ENCODE data around the gene NUDT5. TPM values are rescaled to one million over a fixed set of nuclear protein-coding genes. Genes with fewer than 3 reads are reported as not detected.
A peak's percentile ranks its signal among the peaks of the same experiment; 100 is the strongest.

NUDT5 gene
- total RNA-seq, result 10 to 100 TPM; 40.6 to 50.8 TPM
- polyA plus RNA-seq, result 10 to 100 TPM; 51.5 to 54.7 TPM
- long read RNA-seq, donor 1, partial matches to known transcripts, result 0 of 19 reads
- long read RNA-seq, donor 1, other reads (novel, unspliced or antisense), result 18 of 19 reads
- long read RNA-seq, donor 2, partial matches to known transcripts, result 32 of 57 reads
- long read RNA-seq, donor 2, other reads (novel, unspliced or antisense), result 25 of 57 reads
- long read RNA-seq, donor 3, partial matches to known transcripts, result 0 of 20 reads
- long read RNA-seq, donor 3, other reads (novel, unspliced or antisense), result 18 of 20 reads
- long read RNA-seq, donor 4, partial matches to known transcripts, result 0 of 11 reads
- long read RNA-seq, donor 4, other reads (novel, unspliced or antisense), result 11 of 11 reads
- long read RNA-seq, donor 5, partial matches to known transcripts, result 0 of 25 reads
- long read RNA-seq, donor 5, other reads (novel, unspliced or antisense), result 24 of 25 reads

- 0% methylated on average over 62 of the region's 62 CpGs for WGBS, 2 donors
- Histone ChIP-seq H3K9me3 (ENCODE audit: control insufficient read depth in 4 of 4, insufficient read depth in 3 of 4, low read length in 3 of 4) (no peaks in the 10 kb centered on the region), H3K36me3 (ENCODE audit: control insufficient read depth in 4 of 4, insufficient read depth in 4 of 4, low read length in 4 of 4) (peaks cover 6 to 9% (median 7%) of the 10 kb centered on the region in 4 donors), H3K9ac (ENCODE audit: insufficient read depth in 1 of 2, low read length in 2 of 2) (peak within 1 kb of the TSS; percentile 82 to 83), H3K27me3 (ENCODE audit: control insufficient read depth in 3 of 3, insufficient read depth in 3 of 3, low read length in 2 of 3) (no peaks in the 10 kb centered on the region), H3K4me1 (ENCODE audit: control insufficient read depth in 5 of 5, insufficient read depth in 5 of 5, low read length in 5 of 5) (peaks cover 3 to 16% (median 7%) of the 10 kb centered on the region in 5 donors), H3K4me3 (peak within 1 kb of the TSS; percentile 79), H3K27ac (ENCODE audit: low read depth in 1 of 2, low read length in 1 of 2) (peak within 1 kb of the TSS; percentile 86 to 92)
- DNase-seq (peak; percentile 86 to 95 (median 93)), ATAC-seq (ENCODE audit: insufficient read depth, low FRiP score) (peak; percentile 93)
- TF ChIP-seq CTCF (IDR thresholded peaks at IDR 0.05; ENCODE audit: control extremely low read depth, extremely low read depth), result no peak
These were observed at the start of gene NUDT5, which contains the start of gene CDC123 for GRCh38 chr10:12195603-12196506. NUDT5 (minus strand) TSS chr10:12195891; CDS start chr10:12186291, 9,600 bp downstream. CDC123 (plus strand) TSS chr10:12196188; CDS start chr10:12196246, 58 bp downstream.

- H3K4me3 ChIP-seq, result no peak overlapping the region
- TF ChIP-seq CTCF (IDR thresholded peaks at IDR 0.05; ENCODE audit: control extremely low read depth, extremely low read depth), result no peak
- no peak for DNase-seq
- 70 to 86% methylated on average over 18 of the region's 18 CpGs for WGBS, 2 donors
- no peak overlapping the region for H3K9ac ChIP-seq (ENCODE audit: insufficient read depth in 1 of 2, low read length in 2 of 2)
- H3K27me3 ChIP-seq (ENCODE audit: control insufficient read depth in 3 of 3, insufficient read depth in 3 of 3, low read length in 2 of 3), result no peaks in the 10 kb centered on the region
- no peak overlapping the region for H3K27ac ChIP-seq (ENCODE audit: low read depth in 1 of 2, low read length in 1 of 2)
- H3K4me1 ChIP-seq (ENCODE audit: control insufficient read depth in 5 of 5, insufficient read depth in 5 of 5, low read length in 5 of 5), result peaks cover 0 to 2% (median 0%) of the 10 kb centered on the region in 5 donors
- ATAC-seq (ENCODE audit: insufficient read depth, low FRiP score), result no peak
- H3K9me3 ChIP-seq (ENCODE audit: control insufficient read depth in 4 of 4, insufficient read depth in 3 of 4, low read length in 3 of 4), result no peaks in the 10 kb centered on the region
- H3K36me3 ChIP-seq (ENCODE audit: control insufficient read depth in 4 of 4, insufficient read depth in 4 of 4, low read length in 4 of 4), result peaks cover 7 to 17% (median 13%) of the 10 kb centered on the region in 4 donors
These were observed 48.4 kb upstream of the NUDT5 start for GRCh38 chr10:12243864-12244620.

DNA sequence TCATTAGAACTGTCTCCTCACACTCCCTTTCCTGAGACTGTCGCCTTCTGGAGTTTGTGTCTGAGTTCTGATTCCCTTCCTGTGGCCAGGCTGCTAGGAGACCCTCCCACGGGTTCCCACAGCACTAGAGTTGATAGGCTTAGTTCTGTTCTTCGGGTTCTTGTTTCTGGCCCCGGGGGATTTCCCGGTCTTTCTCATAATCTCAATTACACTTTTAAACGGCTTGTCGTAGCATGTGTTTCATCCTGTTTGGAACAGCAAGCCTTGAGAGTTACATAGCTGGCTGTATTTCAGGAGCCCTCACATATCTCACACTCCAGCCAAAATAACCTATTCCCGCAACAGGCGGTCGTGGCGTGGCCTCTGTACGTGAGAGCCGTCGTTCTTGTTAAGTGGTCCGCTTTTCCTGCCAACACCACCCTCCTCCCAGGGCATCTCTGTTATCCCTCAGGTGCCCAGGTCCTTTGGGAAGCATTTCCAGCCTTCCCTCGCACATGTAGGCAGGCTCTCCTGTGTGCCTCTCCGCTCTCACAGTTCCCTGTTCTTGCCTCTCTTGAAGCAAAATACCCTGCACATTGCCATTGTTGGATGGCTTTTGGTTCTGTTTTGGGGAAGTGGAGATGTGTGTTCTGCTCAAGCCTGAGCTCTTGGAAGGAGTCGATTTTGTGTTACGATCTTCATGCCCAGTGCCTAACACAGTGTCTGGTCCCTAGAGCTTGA is 46.3 kb upstream of the NUDT5 start:
- TF ChIP-seq CTCF (IDR thresholded peaks at IDR 0.05; ENCODE audit: control extremely low read depth, extremely low read depth), result no peak
- Histone ChIP-seq H3K27me3 (ENCODE audit: control insufficient read depth in 3 of 3, insufficient read depth in 3 of 3, low read length in 2 of 3) (no peaks in the 10 kb centered on the region), H3K27ac (ENCODE audit: low read depth in 1 of 2, low read length in 1 of 2) (peak overlapping the region in 1 of 2 donors; percentile 17), H3K4me3 (no peak overlapping the region), H3K4me1 (ENCODE audit: control insufficient read depth in 5 of 5, insufficient read depth in 5 of 5, low read length in 5 of 5) (peaks cover 0 to 2% (median 0%) of the 10 kb centered on the region in 5 donors), H3K36me3 (ENCODE audit: control insufficient read depth in 4 of 4, insufficient read depth in 4 of 4, low read length in 4 of 4) (peaks cover 12 to 26% (median 17%) of the 10 kb centered on the region in 4 donors), H3K9me3 (ENCODE audit: control insufficient read depth in 4 of 4, insufficient read depth in 3 of 4, low read length in 3 of 4) (no peaks in the 10 kb centered on the region), H3K9ac (ENCODE audit: insufficient read depth in 1 of 2, low read length in 2 of 2) (no peak overlapping the region)
- ATAC-seq (ENCODE audit: insufficient read depth, low FRiP score) (peak; percentile 48), DNase-seq (no peak)
- WGBS, 2 donors, result 55 to 62% methylated on average over 19 of the region's 19 CpGs

Data from lung (tissue), 16 donors.